NCI-H1092 treated with DMSO at 0.1 percent for 48 hours (cell line): ENCODE results near the gene PHACTR1.

Source experiments
- DNase-seq: peaks from one replicate; lab custom pipeline; 2025; lab: John Stamatoyannopoulos, UW

Gene PHACTR1

GRCh38 chr6:13289789-13290318 lies 573.3 kb downstream of the PHACTR1 start:
- no peak for DNase-seq

- DNase-seq: no peak
Observed at GRCh38 chr6:13290335-13290734, 573.8 kb downstream of the PHACTR1 start.

GRCh38 chr6:13292774-13293173 lies 576.2 kb downstream of the PHACTR1 start:
- no peak for DNase-seq

GRCh38 chr6:13294499-13295069 lies 578.0 kb downstream of the PHACTR1 start:
- DNase-seq: no peak

- no peak for DNase-seq
Observed at GRCh38 chr6:13295576-13295975, 579.0 kb downstream of the PHACTR1 start.

GRCh38 chr6:13296536-13296997 lies 580.0 kb downstream of the PHACTR1 start:
- no peak for DNase-seq

GRCh38 chr6:13297391-13297790 lies 580.8 kb downstream of the PHACTR1 start:
- DNase-seq: no peak

GRCh38 chr6:13298446-13298845 lies 581.9 kb downstream of the PHACTR1 start:
- DNase-seq: no peak

- no peak for DNase-seq
Observed at GRCh38 chr6:13299403-13299821, 582.8 kb downstream of the PHACTR1 start.

GRCh38 chr6:13299918-13300317 lies 583.4 kb downstream of the PHACTR1 start:
- DNase-seq: no peak

- DNase-seq: no peak
Observed at GRCh38 chr6:13300643-13301590, 584.4 kb downstream of the PHACTR1 start.

- no peak for DNase-seq
Observed at GRCh38 chr6:13302291-13302690, 585.7 kb downstream of the PHACTR1 start.

GRCh38 chr6:13302751-13303667 lies 586.4 kb downstream of the PHACTR1 start:
- no peak for DNase-seq

- no peak for DNase-seq
Observed at GRCh38 chr6:13303668-13304017, 587.1 kb downstream of the PHACTR1 start.

GRCh38 chr6:13304101-13304500 lies 587.5 kb downstream of the PHACTR1 start:
- no peak for DNase-seq

- DNase-seq: no peak
Observed at GRCh38 chr6:13304580-13305260, 588.2 kb downstream of the PHACTR1 start.

- DNase-seq: no peak
Observed at GRCh38 chr6:13305288-13305687, 588.7 kb downstream of the PHACTR1 start.

- no peak for DNase-seq
Observed at GRCh38 chr6:13305791-13306190, 589.2 kb downstream of the PHACTR1 start.

GRCh38 chr6:13307508-13307995 lies 591.0 kb downstream of the PHACTR1 start:
- DNase-seq: no peak

GRCh38 chr6:13308332-13308731 lies 591.8 kb downstream of the PHACTR1 start:
- no peak for DNase-seq

- no peak for DNase-seq
Observed at GRCh38 chr6:13311155-13311554, 594.6 kb downstream of the PHACTR1 start.
